GM19372 (cell line): ENCODE data around the gene SMOC1.

Experiments
- ATAC-seq: cut with Tn5 transposase; IDR thresholded peaks from one replicate; pipeline ENCODE4 v1.9.1; 2021; ENCODE audit warnings: mild to moderate bottlenecking, low read depth, moderate library complexity; ENCODE audit not compliant: unreplicated experiment

The SMOC1 gene

DNA sequence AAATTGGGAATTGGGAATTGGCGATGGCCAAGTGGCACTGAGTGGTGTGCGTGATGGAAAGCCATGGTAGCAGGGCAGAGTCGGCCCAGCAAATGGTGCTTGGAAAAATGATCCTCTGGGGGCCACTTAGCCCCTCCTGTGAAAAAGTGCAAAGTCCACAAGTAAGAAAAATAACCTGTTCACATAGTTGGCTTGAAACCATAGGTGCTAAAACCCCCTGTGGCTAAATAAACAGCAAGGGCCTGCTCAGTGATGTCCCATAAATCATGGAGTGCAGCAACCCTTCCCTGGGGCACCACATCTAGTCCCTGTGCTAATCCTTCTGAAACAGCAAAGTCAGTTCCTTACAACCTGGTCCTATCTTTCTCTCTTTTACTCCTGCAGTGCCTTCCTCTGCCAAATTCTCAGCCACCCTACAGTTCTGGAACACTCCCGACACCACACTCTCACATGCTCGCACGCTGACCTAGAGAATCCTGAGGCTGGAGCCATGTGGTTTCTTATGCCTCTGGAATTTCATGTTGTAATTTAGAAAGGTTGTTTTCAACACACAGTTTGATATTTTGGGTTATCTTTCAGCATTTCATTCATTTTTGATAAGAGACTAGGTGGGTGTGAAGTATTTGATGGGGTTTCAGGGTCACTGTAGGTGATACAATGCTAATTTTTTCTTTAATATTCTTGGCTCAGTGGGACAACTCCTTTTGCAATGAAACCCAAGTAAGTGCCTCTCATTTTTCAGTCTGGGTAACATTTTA lies 123.6 kb downstream of the SMOC1 start:
- ATAC-seq: no peak

DNA sequence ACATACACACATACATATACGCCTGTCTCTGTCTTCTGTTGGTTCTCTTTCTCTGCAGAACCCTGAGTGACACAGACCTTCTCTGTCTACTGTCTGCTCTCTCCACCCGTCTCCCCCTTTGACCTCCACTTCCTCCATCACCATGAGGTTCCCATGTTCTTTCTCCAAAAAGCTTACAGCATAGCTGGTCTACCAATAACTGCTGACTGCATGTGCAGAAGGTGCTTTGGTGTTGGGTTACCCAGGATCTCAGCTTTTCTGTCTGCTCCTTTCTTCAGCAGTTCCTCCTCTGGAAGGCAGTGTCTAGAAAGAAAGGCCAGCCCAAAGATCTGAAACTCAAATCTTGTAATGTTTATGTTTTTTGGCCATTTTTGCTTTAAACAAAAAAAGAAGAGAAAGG lies 125.6 kb downstream of the SMOC1 start:
- ATAC-seq: no peak

DNA sequence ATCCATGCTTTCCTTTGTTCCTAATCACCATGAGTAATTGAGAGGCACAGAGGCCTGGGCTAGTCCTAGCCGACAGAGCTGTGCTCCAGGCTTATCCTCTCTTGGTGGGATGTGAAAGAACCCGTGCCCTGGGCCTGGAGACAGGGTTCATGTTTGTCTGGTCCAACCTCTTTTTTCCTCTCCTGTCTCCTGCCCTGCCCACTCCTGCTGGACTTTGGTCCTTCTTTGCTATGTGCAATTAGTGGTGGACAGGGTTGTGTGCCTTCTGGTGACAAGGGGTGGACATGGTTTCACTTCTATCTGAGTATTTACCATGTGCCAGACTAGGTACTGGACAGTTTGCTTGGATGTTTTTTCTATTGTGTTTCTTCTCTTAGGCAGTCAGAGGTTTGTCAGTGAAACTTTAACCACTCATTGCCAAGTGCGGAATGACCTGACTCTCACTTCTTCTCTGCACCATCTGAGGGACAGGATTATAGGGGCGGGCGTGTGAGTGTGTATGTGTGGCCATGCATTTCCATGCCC lies 126.1 kb downstream of the SMOC1 start:
- no peak for ATAC-seq

DNA sequence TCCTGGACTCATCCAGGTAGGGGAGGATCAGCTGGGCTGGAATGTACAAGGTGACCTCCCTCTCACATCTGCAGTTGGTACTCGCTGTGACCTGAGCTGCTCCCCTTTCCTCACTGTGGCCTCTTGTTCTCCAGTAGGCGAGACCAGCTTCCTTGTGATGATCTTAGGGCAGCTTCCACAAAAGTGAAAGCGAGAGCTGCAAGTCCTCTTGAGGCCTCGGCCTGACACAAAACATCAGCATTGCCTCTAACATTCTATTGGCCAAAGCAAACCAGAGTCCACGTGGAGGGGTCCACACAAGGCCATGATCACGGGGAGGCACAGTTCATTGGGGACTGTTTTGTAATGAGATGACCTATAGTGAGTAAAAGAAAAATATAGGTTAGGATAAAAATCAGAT lies 127.5 kb downstream of the SMOC1 start:
- ATAC-seq: no peak

DNA sequence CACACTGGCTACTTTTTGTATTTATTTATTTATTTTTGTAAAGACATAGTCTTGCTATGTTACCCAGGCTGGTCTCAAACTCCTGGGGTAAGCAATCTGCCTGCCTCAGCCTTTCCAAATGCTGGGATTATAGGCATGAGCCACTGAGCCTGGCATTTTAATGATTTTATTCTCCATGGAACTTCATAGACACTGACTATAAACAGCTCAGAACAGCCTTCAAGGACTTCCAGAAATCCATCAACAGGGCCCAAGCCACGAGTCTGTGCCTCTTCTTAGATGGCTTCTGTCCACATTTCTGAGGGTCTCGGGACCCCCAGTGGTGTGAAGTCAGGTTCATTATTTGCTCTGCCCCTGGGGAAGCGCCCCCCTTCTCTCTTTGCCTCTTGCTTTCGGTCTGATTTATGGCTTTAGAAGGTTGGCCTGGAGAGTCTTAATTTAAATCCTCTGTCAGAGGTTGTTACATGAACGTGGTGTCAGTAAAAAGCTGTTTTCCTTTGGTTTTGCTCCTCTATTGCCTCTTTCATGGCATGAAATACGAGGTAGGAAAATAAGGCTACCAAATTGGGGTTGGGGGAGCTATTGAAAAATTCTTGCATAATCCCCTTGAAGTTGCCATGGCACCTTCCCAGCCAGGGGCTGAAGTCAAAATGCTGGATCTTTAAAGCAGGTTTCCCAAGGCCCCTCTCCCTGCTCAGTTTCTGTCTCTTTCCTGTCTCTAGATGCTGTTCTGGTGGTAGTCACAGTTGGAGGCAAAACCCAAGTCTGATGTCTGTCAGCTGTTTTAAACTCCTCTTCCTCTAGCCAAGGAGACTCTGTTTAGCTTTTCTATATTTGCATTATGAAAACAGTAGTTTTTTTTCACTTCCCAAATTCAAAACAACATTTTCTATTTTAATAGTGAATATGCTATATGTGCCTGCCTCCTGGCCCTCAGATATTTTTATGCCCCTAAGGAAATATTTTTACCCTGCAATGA lies 129.4 kb downstream of the SMOC1 start:
- ATAC-seq: no peak

DNA sequence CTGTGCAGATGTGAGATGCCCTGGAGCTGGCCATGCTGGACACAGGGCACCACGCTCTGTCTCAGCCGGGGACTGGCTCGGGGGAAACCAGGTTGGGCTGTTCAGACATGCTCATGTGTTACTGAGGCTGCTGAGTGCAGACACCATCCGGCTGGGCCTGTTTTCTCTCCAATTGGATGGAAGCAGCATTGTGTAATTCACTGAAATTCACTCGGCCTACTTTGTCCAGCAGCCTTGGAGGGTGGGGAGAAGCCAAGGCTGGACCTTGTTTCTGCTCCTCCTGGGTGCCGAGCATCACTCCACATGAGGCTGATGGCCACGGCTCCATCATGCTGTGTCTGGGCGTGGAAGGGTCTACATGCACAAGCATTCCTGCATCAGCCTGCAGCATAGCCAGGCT lies 130.7 kb downstream of the SMOC1 start:
- no peak for ATAC-seq

DNA sequence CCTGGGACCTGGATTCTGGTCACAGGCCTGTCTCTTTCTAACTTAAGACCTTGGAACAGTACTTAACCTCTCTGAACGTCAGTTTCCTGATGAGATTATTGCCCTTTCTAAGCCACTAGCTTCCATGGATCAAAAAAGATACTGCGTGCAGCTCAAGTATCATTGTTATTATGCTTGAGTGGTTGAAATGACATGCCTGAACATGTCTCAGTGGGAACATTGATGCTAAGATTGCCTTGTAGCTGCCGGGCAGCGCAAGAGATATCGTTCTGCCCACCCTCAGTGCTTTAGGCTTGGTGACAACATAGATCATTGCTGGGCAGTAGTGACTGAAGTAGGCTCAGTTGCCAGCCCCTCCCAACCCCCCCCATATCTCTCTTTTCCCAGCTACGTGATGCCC lies 131.9 kb downstream of the SMOC1 start:
- no peak for ATAC-seq

DNA sequence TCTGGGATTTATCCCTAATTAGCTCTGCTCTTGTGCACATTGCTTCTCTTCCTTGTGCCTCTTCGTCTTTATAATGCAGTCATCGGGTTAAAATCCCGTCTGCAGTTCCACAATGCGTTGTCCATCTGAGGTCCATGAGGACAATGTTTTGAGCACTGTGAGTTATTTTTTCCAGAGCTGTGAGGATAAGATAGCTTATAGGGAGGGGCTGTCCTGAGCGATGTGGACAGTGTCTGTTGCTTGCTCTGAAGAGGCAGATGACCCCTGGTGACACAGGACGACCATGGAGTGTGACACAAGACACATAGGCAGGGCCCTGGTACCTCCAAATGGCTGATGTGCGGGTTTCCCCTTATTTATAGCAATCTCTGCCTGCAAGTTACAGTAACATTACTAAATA lies 132.5 kb downstream of the SMOC1 start:
- ATAC-seq: no peak

DNA sequence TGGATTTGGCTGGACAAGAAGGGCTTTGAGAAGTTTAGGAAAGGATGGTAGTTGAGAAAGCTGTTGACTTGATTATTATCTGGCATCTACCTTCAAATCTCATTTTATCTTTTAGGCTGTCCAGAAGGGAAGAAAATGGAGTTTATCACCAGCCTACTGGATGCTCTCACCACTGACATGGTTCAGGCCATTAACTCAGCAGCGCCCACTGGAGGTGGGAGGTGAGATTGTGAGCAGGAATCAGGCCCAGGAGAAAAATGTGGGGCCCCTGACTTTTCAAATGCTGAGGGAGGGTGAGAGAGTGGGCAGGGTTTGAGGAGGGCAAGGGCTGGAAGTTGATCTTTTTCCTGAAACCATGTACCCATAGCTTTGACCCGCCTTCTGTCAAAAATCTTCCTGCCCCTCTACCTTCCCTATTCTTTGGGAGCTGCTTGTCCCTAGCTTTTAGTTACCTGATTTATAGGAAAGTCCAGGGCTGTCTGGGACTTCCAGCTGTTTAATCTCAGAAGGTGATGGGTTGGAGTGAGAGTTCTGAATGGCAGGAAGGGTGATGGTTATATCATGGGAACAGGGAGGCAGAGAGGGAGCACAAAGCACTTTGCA lies 134.2 kb downstream of the SMOC1 start:
- ATAC-seq: no peak

DNA sequence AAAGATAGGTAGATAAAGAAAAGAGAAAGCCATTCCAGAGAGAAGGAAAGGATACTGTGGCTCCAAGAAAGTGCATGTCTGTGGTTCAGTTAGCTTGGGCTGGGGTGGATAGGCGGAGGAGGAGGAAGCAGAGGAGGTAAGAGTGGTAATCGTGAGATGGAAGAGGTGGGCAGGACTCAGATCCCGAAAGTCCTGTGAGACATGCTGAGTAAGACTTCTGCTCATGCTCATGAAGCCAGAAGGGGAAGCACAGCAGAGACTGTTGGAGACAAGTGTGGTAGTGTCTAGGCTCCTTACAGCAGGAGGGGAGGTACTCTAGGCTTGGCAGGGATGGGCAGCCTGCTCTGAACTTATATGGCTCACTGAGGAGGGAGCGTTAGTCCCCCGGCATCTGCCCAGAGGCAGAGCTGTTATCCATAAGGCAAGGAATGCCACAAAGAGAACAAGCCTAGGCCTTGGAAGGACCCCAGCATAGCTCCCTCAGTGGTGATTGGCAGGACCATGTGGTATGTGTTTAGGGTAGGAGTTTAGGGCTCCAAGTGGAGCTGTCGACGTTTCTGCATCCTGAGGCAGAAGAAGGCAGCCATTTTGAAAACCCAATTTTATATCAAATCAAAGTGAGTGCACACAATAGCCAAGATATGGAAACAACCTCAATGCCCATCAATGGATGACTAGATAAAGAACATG lies 135.3 kb downstream of the SMOC1 start:
- no peak for ATAC-seq

DNA sequence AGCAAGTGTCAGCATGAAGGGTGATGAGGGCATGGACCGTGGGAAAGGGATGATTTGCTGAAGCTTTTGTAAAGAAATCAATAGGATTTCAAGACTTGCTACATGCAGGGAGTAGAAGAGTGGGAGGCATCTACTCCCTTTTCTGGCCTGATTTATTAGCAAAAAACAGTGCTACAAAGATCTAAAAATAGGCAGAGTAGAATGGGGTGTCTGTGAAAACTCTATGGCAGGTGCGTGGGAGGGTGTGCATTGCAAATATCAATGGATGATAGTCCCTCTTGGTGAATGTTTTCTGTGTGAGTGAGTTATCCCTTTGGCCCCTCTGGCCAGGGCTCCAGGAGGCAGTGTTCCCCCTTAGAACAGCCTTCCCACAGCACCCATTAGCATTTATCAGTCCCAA lies 139.0 kb downstream of the SMOC1 start:
- no peak for ATAC-seq

DNA sequence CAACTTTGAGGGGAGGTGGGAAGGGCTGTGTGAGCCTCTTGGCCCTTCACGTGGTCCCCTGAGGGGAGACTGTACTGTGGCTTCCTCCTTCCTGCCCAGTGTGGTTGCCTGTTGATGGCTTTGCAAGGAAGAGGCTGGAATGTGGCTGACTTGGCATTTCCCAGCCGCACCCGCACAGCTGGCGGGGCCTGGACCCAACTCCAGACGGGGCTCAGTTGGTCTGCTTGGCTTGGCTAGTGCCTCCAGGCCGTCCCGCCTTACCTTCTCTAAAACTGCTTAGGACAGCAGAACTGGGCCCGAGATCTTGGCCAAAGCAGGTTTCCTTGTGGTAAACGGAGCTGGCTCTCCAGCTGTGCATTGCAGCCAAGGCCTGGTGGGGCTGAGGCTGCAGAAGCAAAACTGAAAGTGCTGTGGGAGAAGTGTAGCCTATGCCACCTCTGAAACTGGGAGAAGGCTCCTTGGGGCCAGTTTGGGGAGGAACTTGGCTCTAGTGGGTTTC lies 139.5 kb downstream of the SMOC1 start:
- no peak for ATAC-seq

DNA sequence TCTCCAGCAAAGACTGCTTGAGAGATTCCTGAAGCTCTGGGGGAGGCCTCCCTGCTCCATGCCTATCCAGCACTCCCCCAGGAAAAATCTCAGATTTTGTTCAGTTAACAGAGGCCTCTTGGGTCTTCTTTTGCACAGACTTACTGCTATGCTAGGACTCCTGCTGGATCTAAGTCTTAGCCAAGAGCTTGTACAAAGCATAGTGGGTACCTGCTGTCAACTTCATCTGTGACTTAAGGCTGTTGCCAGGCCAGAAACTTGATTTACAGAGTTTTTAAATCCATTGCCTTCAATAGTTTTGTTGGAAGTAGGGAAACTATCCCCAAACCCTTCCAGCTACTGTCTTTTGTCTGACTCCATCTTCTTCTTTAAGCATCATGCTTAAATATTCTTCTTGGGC lies 140.5 kb downstream of the SMOC1 start:
- no peak for ATAC-seq

DNA sequence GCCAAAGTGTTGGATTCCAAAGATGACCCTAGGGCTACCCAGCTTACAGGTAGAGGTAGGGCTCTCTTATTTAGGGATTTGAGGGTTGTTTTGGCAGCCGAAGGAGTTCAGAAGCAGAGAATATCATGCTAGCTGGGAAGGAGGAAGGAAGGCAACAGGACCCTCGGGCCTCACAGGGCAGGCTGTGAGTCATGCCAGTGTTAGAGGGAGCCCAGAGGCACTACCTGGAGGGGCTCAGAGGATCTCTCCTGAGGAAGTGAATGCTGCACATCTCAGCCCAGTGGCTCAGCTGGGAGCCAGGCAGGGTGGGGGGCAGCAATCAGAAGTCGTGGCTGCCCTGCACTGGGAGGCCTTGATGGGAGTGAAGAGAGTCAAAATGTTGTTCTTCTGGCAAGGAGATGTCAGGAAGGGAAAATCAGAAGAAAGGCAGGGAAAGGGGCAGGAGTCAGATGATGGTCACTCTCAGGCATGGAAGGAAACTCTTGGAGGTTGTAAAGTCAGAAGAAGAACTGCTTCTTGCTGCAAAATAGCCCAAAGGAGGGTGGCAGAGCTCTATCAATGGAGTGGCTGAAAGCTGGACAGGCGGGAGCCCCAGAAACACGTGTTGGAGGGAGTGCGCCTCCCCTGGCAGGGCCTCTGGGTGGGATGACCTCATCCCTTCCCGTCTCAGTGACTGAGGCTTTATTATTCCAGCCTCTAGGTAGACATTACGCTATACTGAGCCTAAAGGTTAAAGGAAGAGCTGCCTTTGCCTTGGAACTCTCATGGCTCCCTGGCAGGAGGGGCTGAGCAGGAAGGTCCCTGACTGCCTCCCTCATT lies 141.3 kb downstream of the SMOC1 start:
- ATAC-seq: no peak

DNA sequence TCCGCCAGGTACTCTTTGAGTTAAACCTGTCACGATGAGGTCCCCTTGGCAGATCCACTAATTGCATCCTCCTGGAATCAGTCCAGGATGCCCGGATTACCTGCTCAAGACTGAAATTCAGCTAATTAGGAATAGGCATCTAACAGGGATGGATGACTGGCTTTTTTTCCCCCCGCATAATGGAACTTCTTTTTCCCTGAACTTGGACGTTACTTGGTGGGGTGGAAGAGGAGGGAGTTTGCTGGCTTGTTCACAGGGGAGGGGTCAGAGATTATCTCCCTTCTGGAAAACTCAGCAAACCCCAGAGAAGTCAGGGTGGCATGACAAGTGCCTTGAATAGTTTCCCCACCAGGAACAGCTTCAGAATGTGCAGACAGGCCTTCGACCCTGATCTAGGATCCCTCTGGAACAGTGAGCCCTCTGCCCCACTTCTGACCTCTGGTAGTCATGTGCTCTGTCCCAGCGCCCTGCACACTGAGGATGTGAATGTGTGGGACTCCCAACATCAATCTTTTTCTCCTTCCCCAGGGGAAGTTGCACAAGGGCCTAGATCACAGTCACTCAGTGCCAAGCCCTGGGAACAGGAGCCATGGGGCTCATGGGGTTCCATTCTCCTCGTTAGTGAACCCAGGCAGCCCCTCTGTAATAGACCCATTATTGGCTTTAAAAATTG lies 142.5 kb downstream of the SMOC1 start:
- no peak for ATAC-seq

DNA sequence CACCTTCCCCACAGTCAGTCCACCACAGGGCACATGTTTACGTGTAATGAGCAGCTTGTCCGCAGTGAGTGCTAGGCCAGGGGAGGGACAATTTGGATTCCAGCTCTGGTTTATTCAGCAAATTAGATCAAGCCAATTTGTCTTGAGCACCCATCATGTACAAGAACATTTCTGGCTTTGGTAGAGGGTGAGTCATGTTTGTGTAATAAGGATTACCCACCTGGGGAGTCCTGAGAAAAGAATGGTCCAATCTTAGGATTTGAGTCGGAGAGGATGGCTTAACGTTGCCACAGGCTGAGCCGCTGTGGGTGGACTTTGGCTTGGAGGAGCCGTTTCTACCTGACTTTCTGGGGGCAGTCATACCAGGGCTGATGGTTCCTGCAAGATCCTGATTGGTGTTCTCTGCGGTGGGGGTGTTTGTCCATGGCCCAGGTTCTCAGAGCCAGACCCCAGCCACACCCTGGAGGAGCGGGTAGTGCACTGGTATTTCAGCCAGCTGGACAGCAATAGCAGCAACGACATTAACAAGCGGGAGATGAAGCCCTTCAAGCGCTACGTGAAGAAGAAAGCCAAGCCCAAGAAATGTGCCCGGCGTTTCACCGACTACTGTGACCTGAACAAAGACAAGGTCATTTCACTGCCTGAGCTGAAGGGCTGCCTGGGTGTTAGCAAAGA lies 143.7 kb downstream of the SMOC1 start:
- no peak for ATAC-seq

DNA sequence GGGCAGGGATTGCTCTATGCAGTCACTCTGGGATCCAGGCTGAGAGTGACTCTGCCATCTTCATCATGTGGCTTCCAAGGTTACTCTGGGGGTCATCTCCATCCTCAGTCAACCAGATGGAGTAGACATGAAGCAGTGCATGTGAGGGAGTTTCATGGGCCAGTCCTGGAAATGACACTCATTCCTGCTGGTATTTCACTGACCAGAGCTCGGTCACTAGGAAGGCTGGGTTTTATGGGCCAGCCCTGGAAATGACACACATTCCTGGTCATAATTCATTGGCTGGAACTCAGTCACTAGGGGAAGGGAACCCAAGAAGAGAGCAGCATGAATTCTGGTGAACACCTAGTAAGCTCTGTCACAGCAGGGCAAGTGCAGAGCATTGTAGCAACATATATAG lies 144.7 kb downstream of the SMOC1 start:
- ATAC-seq: no peak

DNA sequence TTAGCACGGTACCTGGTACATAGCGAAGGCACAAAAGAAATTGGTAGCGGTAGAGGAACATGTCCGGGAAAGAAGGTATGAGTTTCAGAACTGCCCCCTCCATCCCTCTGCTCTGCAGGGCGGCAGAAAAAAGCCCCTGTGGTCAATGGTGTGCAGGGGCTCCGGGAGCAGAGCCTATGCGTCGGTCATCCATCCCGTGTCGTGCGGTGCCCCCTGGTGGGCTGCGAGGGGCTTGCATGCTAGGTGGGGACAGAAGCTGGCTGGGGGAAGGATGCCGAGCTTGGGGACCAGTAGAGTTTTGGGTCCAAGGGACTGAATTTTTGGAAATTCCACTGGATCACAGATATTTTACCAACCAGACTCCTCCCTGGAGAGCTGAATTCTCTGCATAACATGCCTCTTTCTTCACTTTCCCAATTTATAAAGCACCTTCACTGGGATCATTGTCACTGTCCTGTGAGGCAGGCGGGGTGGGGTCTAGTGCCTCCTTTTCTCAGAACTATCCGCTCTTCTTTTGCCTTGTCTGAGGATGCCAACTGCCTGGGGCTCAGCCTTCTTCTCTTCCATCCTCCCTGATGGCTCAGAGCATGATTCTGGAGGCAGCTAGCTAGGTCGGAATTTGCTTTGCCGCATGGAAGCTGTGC lies 148.7 kb downstream of the SMOC1 start:
- ATAC-seq: no peak
